H9 (cell line): ENCODE results near the gene ADAT3. TPM values are rescaled to one million over a fixed set of nuclear protein-coding genes. Genes with fewer than 3 reads are reported as not detected.
"Not testable (repeated sequence)": the region's sequence is repeated elsewhere in the genome, so short reads cannot be mapped to it uniquely, and the experiment has no call there.

Experiments used
- DNase-seq: peaks from one replicate; pipeline ENCODE4 v3.0.0-alpha.2; 2017
- H2AFZ ChIP-seq: one replicate; pipeline ENCODE4 v1.6.1; 2013; ENCODE audit warnings: mild to moderate bottlenecking, low read length, control low read depth, moderate library complexity
- H2AK5ac ChIP-seq: 2 replicates; pipeline ENCODE4 v1.6.1; 2013; ENCODE audit warnings: low read length, control low read depth, mixed read lengths; ENCODE audit not compliant: insufficient read length
- H2BK120ac ChIP-seq: one replicate; pipeline ENCODE4 v1.6.1; 2013; ENCODE audit warnings: low read depth, mild to moderate bottlenecking, low read length, control low read depth, inconsistent platforms; ENCODE audit not compliant: poor library complexity, severe bottlenecking
- H2BK12ac ChIP-seq: 2 replicates; pipeline ENCODE4 v1.6.1; 2013; ENCODE audit warnings: low read length, control low read depth, mixed read lengths, low read depth; ENCODE audit not compliant: insufficient read length
- H2BK15ac ChIP-seq: 2 replicates; pipeline ENCODE4 v1.6.1; 2013; ENCODE audit warnings: low read depth, low read length, control low read depth
- H2BK20ac ChIP-seq: one replicate; pipeline ENCODE4 v1.6.1; 2013; ENCODE audit warnings: low read depth, mild to moderate bottlenecking, low read length, control low read depth, inconsistent platforms; ENCODE audit not compliant: poor library complexity, severe bottlenecking
- H2BK5ac ChIP-seq: 2 replicates; pipeline ENCODE4 v1.6.1; 2013; ENCODE audit warnings: low read length, control low read depth, mixed read lengths; ENCODE audit not compliant: insufficient read length
- H3K14ac ChIP-seq: 2 replicates; pipeline ENCODE4 v1.6.1; 2013; ENCODE audit warnings: low read length, control low read depth; ENCODE audit not compliant: insufficient read depth
- H3K18ac ChIP-seq: 2 replicates; pipeline ENCODE4 v1.6.1; 2013; ENCODE audit warnings: low read depth, mild to moderate bottlenecking, mixed read lengths, low read length, control low read depth; ENCODE audit not compliant: insufficient read length
- H3K23ac ChIP-seq: 2 replicates; pipeline ENCODE4 v1.6.1; 2013; ENCODE audit warnings: low read length, control low read depth, mixed read lengths, low read depth; ENCODE audit not compliant: insufficient read length
- H3K23me2 ChIP-seq: 2 replicates; pipeline ENCODE4 v1.6.1; 2013; ENCODE audit warnings: low read depth, mild to moderate bottlenecking, mixed read lengths, low read length, control low read depth; ENCODE audit not compliant: insufficient read length, poor library complexity, severe bottlenecking
- H3K27ac ChIP-seq: 2 replicates; pipeline ENCODE4 v1.5.1; 2013; ENCODE audit warnings: low read length, control low read depth, mixed read lengths, low read depth; ENCODE audit not compliant: insufficient read length
- H3K27me3 ChIP-seq: 2 replicates; pipeline ENCODE4 v1.6.1; 2013; ENCODE audit warnings: low read length, control low read depth, inconsistent platforms; ENCODE audit not compliant: insufficient read depth
- H3K4ac ChIP-seq: 2 replicates; pipeline ENCODE4 v1.6.1; 2013; ENCODE audit warnings: low read depth, mild to moderate bottlenecking, control low read depth, inconsistent platforms, low read length, moderate library complexity
- H3K4me1 ChIP-seq: 2 replicates; pipeline ENCODE4 v1.6.1; 2013; ENCODE audit warnings: low read length, control low read depth, inconsistent platforms; ENCODE audit not compliant: insufficient read depth
- H3K4me2 ChIP-seq: 2 replicates; pipeline ENCODE4 v1.6.1; 2013; ENCODE audit warnings: low read length, control low read depth, mixed read lengths; ENCODE audit not compliant: insufficient read length, insufficient read depth
- H3K56ac ChIP-seq: 2 replicates; pipeline ENCODE4 v1.6.1; 2013; ENCODE audit warnings: low read depth, mild to moderate bottlenecking, mixed read lengths, low read length, control low read depth; ENCODE audit not compliant: insufficient read length
- H3K79me1 ChIP-seq: 2 replicates; pipeline ENCODE4 v1.6.1; 2013; ENCODE audit warnings: low read depth, mild to moderate bottlenecking, moderate library complexity, low read length, control low read depth, inconsistent platforms; ENCODE audit not compliant: insufficient read depth, poor library complexity, severe bottlenecking
- H3K79me2 ChIP-seq: 2 replicates; pipeline ENCODE4 v1.6.1; 2013; ENCODE audit warnings: low read length, control low read depth, inconsistent platforms; ENCODE audit not compliant: insufficient read depth
- H3K9ac ChIP-seq: 2 replicates; pipeline ENCODE4 v1.6.1; 2013; ENCODE audit warnings: low read length, control low read depth, mixed read lengths; ENCODE audit not compliant: insufficient read length; ENCODE audit errors: extremely low read depth
- H3K9me3 ChIP-seq: one replicate; pipeline ENCODE4 v1.6.1; 2013; ENCODE audit warnings: low read depth, low read length, inconsistent platforms; ENCODE audit not compliant: control insufficient read depth
- H3T11ph ChIP-seq: one replicate; pipeline ENCODE4 v1.6.1; 2013; ENCODE audit warnings: mild to moderate bottlenecking, low read length, control low read depth, inconsistent platforms
- H4K20me1 ChIP-seq: one replicate; pipeline ENCODE4 v1.6.1; 2013; ENCODE audit not compliant: control insufficient read depth, insufficient read length, insufficient read depth
- H4K5ac ChIP-seq: 2 replicates; pipeline ENCODE4 v1.6.1; 2013; ENCODE audit warnings: low read depth, mild to moderate bottlenecking, mixed read lengths, low read length, control low read depth; ENCODE audit not compliant: insufficient read length
- H4K8ac ChIP-seq: replicated peaks from 2 replicates; pipeline ENCODE4 v1.6.1; 2013; ENCODE audit warnings: low read length, control low read depth, mixed read lengths, low read depth; ENCODE audit not compliant: insufficient read length
- H4K91ac ChIP-seq: 2 replicates; pipeline ENCODE4 v1.6.1; 2013; ENCODE audit warnings: low read depth, mild to moderate bottlenecking, moderate library complexity, mixed read lengths, low read length, control low read depth; ENCODE audit not compliant: insufficient read length
- H3K27ac Mint-ChIP-seq, 3 experiments: 2 replicates in 2 of 3; 3 replicates in 1 of 3; pipeline ENCODE4 v1.8.0; 2020 to 2021; ENCODE audit warnings: mixed read lengths in 3 of 3, mild to moderate bottlenecking in 1 of 3, moderate library complexity in 1 of 3
- H3K27me3 Mint-ChIP-seq: 2 replicates; pipeline ENCODE4 v1.8.0; 2021; ENCODE audit warnings: low read depth, mild to moderate bottlenecking, moderate library complexity, mixed read lengths
- H3K36me3 Mint-ChIP-seq, 3 experiments: 2 replicates in 2 of 3; 3 replicates in 1 of 3; pipeline ENCODE4 v1.8.0; 2020 to 2021; ENCODE audit warnings: low read depth in 3 of 3, mixed read lengths in 3 of 3; ENCODE audit not compliant: insufficient read depth in 1 of 3
- H3K4me1 Mint-ChIP-seq, 2 experiments: 2 replicates each; pipeline ENCODE4 v1.8.0; 2020; ENCODE audit warnings: mixed read lengths in 2 of 2
- H3K4me3 Mint-ChIP-seq, 2 experiments: 2 replicates in 1 of 2; 3 replicates in 1 of 2; pipeline ENCODE4 v1.8.0; 2020 to 2021; ENCODE audit warnings: mild to moderate bottlenecking in 2 of 2, mixed read lengths in 2 of 2, moderate library complexity in 1 of 2
- H3K9me3 Mint-ChIP-seq, 2 experiments: 2 replicates in 1 of 2; 3 replicates in 1 of 2; pipeline ENCODE4 v1.8.0; 2020; ENCODE audit warnings: mild to moderate bottlenecking in 2 of 2, mixed read lengths in 2 of 2, moderate library complexity in 1 of 2
- WGBS: extraction: QIAGEN DNeasy Blood & Tissue Kit; methylation state at CpG from one replicate; pipeline ENCODE4 v1.1.7; 2013; ENCODE audit warnings: missing lambda C conversion rate, low lambda C conversion rate, mixed read lengths; ENCODE audit not compliant: insufficient read length; ENCODE audit errors: extremely low coverage; 5-methylcytosine and 5-hydroxymethylcytosine counted together
- total RNA-seq: library from RNA; stranded (reverse); gene quantifications from 2 replicates; pipeline ENCODE4 v1.2.1, GENCODE V29; 2021

The ADAT3 gene
- total RNA-seq, 1 experiment from 2014 or later = 12.2 TPM

DNA sequence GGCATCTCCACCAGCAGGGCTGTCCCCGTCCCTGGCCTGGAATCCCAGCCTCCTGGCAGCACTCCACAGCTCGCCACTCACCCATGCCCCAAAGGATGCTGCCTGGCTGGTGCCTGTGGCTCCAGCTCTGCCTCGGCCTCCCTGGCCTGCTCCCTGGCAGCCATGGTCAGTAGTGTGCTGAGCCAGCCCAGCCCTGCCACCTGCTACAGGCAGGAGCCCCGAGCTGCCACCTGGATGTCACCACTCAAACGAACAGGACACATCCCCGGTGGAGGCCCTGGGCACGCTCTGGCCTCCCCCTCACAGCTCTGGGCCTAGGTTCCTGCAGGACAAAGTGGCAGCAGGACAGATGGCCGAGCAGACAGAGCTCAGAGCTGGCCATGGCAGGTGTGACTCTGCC, 26.6 kb upstream of the ADAT3 start:
- not testable (repeated sequence) for H3K23ac ChIP-seq, H2BK5ac ChIP-seq, H3K27ac Mint-ChIP-seq, H2AK5ac ChIP-seq, H3K36me3 Mint-ChIP-seq, H3K27me3 Mint-ChIP-seq, H2AFZ ChIP-seq, H3K14ac ChIP-seq, H3K27ac ChIP-seq, H3K18ac ChIP-seq, H2BK120ac ChIP-seq, H3K9me3 Mint-ChIP-seq, H3K9ac ChIP-seq, H3K56ac ChIP-seq, DNase-seq, H4K91ac ChIP-seq, H4K8ac ChIP-seq, H4K20me1 ChIP-seq, H3K9me3 ChIP-seq, H2BK15ac ChIP-seq, H3K4me1 ChIP-seq, H3K4ac ChIP-seq, H4K5ac ChIP-seq, H2BK20ac ChIP-seq, H3K27me3 ChIP-seq, H3K4me3 Mint-ChIP-seq, H3T11ph ChIP-seq, H3K4me2 ChIP-seq, H2BK12ac ChIP-seq
- peaks cover 12% of the 10 kb centered on the region for H3K79me1 ChIP-seq
- H3K4me1 Mint-ChIP-seq = peaks cover 29 to 30% of the 10 kb centered on the region in 2 experiments
- peaks cover 17% of the 10 kb centered on the region for H3K23me2 ChIP-seq
- WGBS = no CpG with 5 or more reads among the region's 8 CpGs
- H3K79me2 ChIP-seq = peaks cover 12% of the 10 kb centered on the region; the same call in 1 of the 2 replicates

DNA sequence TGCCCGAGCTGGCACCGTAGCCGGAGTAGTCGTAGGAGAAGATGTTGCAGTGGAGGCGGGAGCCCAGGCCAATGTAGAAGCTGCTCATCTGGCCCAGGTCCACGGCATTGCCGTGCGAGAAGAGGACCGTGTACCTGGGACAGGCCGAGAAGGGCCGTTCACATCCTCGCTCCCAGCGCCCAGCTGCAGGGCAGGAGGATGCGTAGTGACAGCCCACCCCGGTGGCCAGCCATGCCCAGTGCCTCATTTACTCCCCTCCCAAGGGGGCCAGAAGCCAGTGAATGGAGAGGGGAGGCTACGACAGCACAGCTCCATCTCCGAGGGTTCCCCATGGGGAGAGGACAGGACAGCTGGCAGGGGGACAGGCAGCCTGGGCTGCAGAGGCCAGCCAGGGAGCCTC, 25.2 kb upstream of the ADAT3 start:
- H3K23ac ChIP-seq, H4K91ac ChIP-seq, H3K18ac ChIP-seq, H4K8ac ChIP-seq, H3K27ac ChIP-seq, H3K4me3 Mint-ChIP-seq, H2BK12ac ChIP-seq, H2BK20ac ChIP-seq, H2AK5ac ChIP-seq, H3K27me3 ChIP-seq, H3K4me2 ChIP-seq, DNase-seq, H3K4ac ChIP-seq, H2BK15ac ChIP-seq, H3K27ac Mint-ChIP-seq, H4K20me1 ChIP-seq, H3K9ac ChIP-seq, H3K36me3 Mint-ChIP-seq, H4K5ac ChIP-seq, H3K9me3 Mint-ChIP-seq, H3K56ac ChIP-seq, H3K9me3 ChIP-seq, H2BK5ac ChIP-seq, H2BK120ac ChIP-seq, H3K27me3 Mint-ChIP-seq, H3K14ac ChIP-seq, H3T11ph ChIP-seq, H2AFZ ChIP-seq: not testable (repeated sequence)
- peaks cover 23% of the 10 kb centered on the region for H3K23me2 ChIP-seq
- peaks cover 23% of the 10 kb centered on the region for H3K79me1 ChIP-seq
- WGBS = no CpG with 5 or more reads among the region's 17 CpGs
- H3K4me1 Mint-ChIP-seq = peaks cover 30% of the 10 kb centered on the region in 2 experiments
- H3K4me1 ChIP-seq = peaks cover 11% of the 10 kb centered on the region; the same call in 1 of the 2 replicates
- H3K79me2 ChIP-seq = peaks cover 16% of the 10 kb centered on the region; the same call in 1 of the 2 replicates
